HG03135 (cell line): ENCODE measurements around the gene LRRC41.
A peak's percentile ranks its signal among the peaks of the same experiment; 100 is the strongest.
"Not testable (repeated sequence)": the region's sequence is repeated elsewhere in the genome, so short reads cannot be mapped to it uniquely, and the experiment has no call there.

Experiments used
- ATAC-seq: cut with Tn5 transposase; IDR thresholded peaks from one replicate; pipeline ENCODE4 v1.9.1; 2021; ENCODE audit warnings: mild to moderate bottlenecking, moderate library complexity; ENCODE audit not compliant: unreplicated experiment

Gene LRRC41

DNA sequence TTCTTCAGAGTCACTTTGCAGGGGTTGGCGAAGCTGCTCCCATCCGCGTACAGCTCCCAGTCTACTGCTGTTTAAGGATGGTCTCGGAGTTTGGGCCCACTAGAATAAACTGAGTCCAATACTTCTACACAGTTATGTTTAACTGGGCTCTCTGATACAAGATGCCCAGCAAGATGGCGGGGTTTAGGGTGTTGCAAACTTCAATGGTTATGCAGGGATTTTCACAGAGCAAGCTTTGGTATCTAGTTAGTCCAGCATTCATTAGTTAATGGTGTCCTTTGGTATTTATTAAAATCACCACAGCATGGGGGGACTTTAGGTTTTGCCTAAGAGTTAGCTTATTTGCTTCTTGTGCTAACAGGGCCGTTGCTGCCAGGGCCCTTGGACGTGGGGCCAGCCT, 24.8 kb upstream of the LRRC41 start:
- not testable (repeated sequence) for ATAC-seq

DNA sequence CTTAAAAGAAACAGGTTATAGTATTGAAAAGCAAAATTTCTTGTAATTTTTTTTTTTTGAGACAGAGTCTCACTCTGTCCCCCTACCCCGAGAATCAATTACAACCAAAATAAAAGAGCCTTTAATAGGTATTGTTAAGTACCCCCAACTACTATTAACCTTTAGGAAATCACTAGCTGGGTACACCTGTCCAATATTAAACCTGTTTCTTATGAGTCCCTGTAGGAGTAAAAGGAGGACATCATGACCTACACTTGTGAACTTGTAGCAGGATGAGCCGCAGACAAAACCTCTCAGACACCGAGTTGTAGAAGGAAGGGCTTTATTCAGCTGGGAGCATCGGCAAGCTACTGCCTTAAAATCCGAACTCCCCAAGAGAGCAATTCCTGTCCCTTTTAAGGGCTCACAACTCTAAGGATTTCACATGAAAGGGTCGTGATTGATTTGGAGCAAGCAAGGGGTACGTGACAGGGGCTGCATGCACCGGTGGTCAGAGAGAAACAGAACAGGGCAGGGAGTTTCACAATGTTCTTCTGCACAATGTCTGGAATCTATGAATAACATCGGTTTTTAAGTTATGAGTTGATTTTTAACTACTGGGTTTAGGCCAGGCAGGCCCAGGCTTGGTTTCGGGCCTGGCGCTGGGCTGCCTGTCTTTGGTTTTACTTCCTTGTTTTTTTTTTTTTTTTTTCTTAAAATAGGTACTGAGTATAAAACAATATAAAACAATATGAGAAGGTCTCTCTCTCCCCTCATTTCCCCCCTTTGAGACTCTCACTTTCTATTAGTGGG, 22.1 kb upstream of the LRRC41 start:
- not testable (repeated sequence) for ATAC-seq

DNA sequence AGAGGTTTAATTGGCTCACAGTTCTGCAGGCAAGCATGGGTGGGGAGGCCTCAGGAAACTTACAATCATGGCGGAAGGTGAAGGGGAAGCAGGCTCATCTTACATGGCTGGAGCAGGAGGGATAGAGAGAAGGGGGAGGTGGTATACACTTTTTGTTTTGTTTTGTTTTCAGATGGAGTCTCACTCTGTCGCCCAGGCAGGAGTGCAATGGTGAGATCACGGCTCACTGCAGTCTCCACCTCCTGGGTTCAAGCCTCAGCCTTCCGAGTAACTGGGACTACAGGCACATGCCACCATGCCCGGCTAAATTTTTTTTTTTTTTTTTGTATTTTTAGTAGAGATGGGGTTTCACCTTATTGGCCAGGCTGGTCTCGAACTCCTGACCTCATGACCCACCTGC, 18.8 kb upstream of the LRRC41 start:
- ATAC-seq, result not testable (repeated sequence)

DNA sequence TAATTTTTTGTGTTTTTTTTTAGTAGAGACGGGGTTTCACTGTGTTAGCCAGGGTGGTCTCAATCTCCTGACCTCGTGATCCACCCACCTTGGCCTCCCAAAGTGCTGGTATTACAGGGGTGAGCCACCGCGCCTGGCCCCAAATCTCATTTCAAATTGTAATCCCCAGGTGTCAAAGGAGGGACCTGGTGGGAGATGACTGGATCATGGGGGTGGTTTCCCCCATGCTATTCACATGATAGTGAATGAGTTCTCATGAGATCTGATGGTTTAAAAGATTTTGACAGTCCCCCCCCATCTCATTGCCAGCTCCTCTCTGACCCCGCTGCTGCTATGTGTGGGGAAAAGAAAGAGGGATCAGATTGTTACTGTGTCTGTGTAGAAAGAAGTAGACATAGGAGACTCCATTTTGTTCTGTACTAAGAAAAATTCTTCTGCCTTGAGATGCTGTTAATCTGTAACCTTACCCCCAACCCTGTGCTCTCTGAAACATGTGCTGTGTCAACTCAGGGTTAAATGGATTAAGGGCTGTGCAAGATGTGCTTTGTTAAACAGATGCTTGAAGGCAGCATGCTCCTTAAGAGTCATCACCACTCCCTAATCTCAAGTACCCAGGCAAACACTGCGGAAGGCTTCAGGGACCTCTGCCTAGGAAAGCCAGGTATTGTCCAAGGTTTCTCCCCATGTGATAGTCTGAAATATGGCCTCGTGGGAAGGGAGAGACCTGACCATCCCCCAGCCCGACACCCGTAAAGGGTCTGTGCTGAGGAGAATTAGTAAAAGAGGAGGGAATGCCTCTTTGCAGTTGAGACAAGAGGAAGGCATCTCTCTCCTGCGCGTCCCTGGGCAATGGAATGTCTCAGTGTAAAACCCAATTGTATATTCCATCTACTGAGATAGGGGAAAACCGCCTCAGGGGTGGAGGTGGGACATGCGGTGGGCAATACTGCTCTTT, 16.8 kb upstream of the LRRC41 start:
- ATAC-seq, result not testable (repeated sequence)

DNA sequence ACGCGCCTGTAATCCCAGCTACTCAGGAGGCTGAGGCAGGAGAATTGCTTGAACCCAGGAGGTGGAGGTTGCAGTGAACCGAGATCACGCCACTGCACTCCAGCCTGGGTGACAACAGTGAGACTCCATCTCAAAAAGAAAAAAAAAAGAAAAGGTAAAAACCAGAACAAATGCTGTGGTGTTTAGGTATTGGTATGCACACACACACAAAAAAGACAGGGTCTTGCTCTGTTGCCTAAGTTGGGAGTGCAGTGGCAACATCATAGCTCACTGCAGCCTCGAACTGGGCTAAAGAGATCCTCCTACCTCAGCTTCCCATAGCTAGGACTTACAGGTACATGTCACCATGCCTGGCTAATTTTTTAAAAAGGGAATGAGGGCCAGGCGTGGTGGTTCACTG, 15.9 kb upstream of the LRRC41 start:
- ATAC-seq, result not testable (repeated sequence)

DNA sequence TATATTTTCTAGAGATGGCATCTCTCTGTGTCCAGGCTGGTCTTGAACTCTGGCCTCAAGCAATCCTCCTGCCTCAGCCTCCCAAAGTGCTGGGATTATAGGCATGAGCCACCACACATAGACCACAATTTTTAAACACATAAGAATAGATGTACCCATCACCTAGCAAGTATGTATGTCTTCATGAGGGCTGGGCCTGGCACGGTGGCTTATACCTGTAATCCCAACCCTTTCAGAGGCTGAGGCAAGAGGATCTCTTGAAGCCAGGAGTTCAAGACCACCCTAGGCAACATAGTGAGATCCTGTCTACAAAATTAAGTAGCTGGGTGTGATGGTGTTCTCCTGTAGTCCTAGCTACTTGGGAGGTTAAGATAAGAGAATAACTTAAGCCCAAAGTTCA, 13.9 kb upstream of the LRRC41 start:
- no peak for ATAC-seq

DNA sequence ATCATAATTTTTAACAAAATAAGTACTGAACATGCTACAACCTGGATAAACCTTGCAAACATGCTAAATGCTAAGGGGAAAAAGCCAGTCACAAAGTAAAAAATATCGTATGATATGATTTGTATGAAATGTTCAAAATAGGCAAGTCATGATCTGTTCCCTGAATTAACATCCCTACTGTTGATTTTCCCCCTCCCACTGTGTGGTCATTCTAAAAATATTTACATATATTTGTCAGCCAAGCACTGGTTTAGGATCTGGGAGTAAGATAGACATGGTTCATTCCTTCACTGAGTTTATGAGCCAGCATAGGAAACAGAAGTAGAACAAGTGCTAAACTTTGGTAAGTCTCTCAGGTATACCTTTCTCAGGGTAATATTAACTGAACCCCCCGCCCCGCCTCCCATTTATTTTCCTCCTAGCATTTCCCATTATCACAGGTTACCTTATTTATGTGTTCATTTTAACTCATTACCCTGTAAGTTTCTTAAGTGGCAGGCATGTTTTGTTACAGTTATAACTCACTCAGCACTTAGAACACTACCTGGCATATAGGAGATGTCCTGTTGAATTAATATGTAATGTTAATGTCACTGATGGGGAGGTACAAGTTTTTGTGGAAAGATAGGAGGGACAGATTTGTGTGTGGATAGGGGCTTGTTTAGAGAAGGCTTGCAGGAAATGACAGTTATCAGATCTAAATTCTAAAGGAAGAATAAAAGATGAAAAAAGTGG, 12.4 kb upstream of the LRRC41 start:
- ATAC-seq, result no peak

DNA sequence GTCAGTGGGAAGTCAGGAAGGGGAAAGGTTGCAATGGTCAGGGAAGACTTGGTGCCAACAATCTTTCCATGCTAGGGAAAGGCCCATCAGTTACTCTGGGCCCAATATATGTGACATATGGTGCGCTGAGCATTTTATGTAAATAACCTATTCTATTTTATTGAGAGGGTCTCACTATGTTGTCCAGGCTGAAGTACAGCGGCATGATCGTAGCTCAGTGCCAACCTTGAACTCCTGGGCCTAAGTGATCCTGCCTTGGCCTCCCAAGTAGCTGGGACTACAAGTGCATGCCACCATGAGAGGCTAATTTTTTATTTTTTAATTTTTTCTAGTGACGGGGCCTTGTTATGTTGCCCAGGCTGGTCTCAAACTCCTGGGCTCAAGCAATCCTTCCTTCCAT, 6.9 kb upstream of the LRRC41 start:
- ATAC-seq, result no peak

DNA sequence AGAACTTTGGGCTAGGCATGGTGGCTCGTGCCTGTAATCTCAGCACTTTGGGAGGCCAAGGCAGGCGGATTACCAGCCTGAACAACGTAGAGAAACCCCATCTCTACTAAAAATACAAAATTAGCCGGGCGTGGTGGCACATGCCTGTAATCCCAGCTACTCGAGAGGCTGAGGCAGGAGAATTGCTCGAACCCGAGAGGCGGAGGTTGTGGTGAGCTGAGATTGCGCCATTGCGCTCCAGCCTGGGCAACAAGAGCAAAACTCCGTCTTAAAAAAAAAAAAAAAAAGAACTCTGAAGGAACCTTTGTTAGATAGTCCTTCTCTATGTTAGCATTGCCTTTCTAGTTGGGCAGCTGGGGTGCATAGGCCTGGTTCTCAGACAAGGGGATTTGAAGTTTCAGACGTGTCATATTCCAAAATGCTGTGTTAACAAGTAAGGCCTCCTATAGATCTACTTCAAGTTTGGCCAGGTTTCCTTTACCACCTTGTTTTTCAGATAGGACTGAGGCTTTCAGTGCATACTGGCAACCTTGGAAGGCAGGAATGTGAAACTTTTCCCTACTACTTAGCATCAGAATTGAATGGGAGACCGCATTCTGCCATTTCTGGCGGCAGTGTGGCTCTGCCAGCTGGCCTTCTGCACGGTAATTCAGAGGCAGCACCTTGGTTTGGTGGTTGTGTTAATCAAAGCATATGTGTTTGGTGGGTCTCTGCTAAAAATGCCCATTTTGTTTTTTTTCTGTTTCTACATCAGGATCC, 6.2 kb upstream of the LRRC41 start:
- ATAC-seq, result no peak

DNA sequence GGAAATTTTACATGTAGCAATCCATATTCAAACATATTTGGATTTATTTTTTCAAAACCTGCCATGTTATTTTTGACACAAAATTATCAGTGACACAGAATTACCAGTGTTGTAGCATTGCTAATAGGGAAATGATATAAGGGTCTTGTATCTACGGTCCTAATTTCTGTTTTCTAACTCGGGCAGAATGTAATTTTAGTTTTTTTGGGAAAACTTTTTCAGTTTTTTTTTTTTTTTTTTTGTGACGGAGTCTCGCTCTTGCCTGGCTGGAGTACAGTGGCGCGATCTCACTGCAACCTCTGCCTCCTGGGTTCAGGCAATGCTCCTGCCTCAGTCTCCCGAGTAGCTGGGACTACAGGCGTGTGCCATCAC, 2.7 kb upstream of the LRRC41 start:
- no peak for ATAC-seq

DNA sequence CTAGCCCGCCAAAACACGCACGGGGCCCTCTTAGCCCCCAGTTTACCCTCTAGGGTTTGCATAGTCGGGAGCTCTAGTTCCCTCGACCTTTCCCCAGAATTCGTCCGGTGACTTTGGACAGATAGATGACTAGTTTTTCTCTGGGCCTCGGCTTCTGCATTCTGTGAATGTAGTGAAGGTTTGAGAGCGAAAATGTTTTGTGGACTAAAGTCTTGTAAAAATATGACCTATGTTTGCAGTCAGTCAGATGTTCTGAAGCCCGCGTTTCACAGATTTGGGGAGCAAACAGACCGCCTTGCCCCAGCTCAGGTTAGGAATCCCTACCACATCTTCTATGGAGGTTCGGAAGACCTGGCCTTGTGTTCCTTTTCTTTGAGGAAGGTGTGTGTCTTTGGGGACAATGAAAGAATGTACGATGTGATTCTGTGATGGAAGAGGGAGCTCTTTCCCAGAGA, 483 bp upstream of the LRRC41 start:
- ATAC-seq, result no peak

DNA sequence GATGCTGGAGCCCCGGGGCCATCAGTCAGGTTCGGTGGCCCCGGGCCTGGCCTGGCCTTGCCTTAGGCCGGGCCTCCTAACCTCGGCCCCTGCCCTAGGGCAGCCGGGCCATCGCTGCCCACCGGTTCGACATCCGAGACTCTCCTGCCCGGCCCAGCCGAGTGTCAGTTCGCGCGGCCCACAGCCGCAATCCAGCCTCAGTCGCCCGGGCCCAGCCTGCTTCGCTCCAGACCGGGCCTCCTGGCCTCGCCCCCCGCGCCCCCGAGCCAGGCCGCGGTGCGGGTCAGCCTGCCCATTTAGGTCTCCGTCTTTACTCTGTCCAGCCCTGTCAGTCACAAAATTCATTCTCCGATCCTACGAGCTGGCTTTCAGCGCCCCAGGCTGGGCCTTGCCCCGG, 777 bp downstream of the LRRC41 start:
- peak; percentile 10 for ATAC-seq

DNA sequence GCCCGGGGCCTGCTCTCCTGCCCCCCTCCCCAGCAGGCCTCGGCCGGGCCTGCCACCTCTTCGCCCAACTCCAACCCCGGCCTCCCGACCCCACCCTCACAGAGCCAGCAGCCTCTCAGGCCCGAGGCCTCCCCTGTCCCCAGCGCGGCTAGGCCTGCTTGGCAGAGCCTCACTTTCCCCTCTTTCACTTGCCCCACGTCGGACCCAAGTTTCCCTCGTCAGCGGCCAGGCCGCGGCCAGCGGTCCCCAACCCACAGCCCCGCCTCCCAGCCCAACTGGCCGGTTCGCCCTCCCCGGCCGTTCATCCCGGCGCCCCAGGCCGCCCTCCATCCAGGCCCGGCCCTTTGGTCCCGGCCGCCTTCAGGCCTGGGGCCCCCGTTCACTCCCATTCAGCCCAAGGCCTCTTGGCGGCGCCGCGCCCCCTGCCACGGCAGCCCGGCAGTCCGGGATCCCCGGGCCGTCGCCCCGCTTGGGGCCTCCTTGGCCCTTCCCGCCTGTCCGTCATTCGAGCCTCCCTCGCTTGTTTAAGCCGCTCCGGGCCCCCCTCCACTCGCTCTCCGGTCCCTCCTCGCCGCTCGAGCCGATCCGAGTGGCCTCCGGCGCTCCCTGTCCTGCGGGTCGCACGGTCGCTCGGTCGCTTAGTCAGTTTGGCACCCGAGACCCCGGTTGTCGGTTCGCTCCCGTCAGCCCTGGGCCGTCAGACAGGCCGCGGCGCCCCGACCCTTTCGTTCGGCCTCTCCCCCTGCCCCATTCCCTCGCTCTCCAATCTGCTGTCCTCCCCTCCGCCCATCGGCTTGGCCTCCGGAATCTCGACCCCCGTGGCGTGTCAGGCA, 1.4 kb downstream of the LRRC41 start:
- ATAC-seq, result peak; percentile 34

DNA sequence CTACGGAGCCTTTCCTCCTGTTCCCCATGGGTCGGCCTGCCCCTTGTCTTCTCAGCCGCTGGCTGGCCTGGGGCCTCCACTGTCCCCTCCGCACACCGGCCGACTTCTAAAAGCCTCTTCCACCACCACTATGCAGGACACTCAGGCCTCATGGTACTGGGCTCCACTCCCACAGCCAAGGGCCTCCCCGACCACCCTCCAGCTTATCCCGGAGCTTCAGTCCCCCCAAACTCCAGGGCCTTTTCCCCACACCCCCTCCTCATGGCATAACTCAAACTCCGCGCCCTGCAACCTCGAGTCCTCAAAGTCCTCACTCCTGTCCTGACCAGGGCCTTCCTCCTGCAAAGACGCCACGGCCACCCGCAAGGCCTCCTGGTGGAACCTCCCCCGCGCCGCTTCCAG, 2.0 kb downstream of the LRRC41 start:
- no peak for ATAC-seq

DNA sequence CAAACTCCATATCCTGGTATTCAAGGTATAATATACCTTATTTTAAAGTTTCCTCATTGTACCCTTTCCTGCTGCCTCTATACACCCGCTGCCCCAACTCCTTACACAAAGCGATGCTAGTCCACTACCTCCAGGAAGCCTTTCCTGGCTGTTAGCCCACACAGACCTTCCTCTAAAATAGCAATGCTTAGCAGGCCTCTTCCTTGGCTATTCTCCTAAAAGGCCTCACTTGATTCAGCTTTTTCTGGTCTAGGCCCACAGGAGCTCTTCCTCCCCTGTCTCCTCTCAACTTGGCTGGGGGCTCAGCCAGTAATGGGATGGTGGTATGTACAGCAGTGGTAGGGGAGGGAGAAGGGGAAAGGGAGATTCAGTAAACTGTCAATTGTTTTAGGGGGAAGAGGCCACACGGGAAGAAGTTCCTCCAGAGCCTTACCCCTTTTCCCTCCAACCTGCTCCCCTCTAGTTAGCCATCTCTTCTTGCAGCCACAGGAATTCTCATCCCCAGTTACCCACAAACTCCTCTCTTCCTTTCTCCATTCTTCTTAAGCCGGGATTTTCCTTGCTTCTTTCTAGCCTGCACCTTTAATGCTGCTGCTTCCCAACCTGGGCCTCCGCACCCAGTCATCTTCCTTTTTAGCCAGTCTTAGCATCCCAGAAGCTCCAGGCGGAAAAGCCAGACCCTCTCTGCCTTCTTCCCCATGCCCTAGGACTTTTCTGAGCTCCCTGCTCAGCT, 2.6 kb downstream of the LRRC41 start:
- ATAC-seq, result no peak

DNA sequence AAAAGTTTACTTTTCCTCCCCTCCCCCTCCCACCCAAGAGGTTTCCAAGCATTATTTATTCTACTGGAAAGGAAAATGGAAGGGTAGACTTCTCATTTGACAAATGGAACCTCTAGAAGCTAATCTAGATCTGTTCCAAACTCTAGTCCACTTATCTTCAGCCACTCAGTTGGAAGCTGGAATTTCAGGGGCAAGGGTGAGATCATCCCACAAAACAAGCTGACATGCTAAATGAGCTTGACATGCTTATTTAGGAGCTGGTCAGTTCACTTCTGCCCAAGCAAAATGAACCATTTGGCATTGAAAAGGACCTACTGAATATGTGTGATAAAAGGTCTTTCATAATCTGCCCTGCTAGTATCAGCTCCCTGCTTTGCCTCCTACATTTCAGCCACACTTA, 5.0 kb downstream of the LRRC41 start:
- no peak for ATAC-seq

DNA sequence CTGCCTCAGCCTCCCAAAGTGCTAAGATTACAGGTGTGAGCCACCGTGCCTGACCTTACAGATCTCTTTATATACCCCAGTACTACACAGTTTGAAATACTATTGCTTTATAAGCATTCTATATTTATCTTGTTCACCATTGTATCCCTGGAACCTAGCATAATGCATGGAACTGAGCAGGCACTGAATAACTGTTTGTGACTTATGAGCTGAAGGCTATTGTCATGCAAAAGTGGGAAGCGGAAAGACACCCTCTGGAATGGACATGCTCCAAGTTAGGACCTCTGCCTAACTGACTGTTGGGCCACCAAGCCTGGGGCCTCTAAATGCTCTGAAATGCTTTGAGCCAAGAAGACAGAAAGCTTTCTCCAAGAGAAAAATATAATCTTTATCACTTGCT, 8.1 kb downstream of the LRRC41 start:
- ATAC-seq, result no peak

DNA sequence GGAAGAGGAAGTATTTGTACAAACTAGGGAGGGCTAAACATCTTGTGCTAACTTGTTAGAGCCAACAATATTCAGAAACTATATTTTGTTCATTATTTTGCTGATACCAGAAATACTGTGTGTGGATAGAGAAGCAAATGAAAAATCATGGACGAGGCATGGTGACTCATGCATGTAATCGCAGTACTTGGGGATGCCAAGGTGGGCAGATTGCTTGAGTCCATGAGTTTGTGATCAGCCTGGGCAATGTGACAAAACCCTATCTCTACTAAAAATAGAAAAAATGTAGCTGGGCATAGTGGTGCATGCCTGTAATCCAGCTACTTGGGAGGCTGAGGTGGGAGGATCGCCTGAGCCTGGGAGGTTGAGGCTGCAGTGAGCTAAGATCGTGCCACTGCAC, 13.4 kb downstream of the LRRC41 start:
- ATAC-seq, result no peak

DNA sequence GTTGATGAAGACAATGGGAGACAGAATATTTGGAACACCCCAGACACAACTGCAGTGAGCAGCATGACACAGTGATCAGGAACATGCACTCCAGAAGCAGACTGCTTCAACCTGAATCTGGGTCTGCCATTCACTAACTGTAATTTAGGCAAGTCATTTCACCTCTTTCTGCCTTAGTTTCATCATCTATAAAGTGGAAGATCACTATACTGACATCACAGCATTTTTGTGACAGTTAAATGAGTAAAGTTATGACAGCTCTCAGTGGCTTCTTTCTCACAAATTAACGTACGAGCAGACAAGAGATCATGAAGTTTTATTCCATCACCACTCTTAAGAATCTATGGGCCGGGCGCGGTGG, 14.3 kb downstream of the LRRC41 start:
- no peak for ATAC-seq
